ENCODE results near the gene TXLNG. TPM values are rescaled to one million over a fixed set of nuclear protein-coding genes. Genes with fewer than 3 reads are reported as not detected.

The TXLNG gene
- total RNA-seq, 4 donors from 2014 or later, result 9.0 to 16.8 (median 14.3) TPM

GRCh38 chrX:16745102-16745501 is 41.2 kb upstream of the TXLNG start:
- no peaks in the 10 kb centered on the region for H3K9me3 ChIP-seq
- TF ChIP-seq POLR2AphosphoS5 (IDR thresholded peaks at IDR 0.05), result no peak
- no peak for TF ChIP-seq EP300 (IDR thresholded peaks at IDR 0.05)
- TF ChIP-seq, protein P1, sequence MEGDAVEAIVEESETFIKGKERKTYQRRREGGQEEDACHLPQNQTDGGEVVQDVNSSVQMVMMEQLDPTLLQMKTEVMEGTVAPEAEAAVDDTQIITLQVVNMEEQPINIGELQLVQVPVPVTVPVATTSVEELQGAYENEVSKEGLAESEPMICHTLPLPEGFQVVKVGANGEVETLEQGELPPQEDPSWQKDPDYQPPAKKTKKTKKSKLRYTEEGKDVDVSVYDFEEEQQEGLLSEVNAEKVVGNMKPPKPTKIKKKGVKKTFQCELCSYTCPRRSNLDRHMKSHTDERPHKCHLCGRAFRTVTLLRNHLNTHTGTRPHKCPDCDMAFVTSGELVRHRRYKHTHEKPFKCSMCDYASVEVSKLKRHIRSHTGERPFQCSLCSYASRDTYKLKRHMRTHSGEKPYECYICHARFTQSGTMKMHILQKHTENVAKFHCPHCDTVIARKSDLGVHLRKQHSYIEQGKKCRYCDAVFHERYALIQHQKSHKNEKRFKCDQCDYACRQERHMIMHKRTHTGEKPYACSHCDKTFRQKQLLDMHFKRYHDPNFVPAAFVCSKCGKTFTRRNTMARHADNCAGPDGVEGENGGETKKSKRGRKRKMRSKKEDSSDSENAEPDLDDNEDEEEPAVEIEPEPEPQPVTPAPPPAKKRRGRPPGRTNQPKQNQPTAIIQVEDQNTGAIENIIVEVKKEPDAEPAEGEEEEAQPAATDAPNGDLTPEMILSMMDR (IDR thresholded peaks at IDR 0.05), result no peak
- no peak for TF ChIP-seq POLR2A (IDR thresholded peaks at IDR 0.05)
- ATAC-seq, result no peak
- no peak overlapping the region for H3K27ac ChIP-seq
- peaks cover 0 to 91% of the 10 kb centered on the region in 2 donors for H3K36me3 ChIP-seq
- H3K4me1 ChIP-seq, result no peaks in the 10 kb centered on the region
- WGBS, 2 donors (ENCODE audit: low coverage in 1 of 2), result no CpG with 5 or more reads among the region's 5 CpGs
- H3K4me3 ChIP-seq, result no peak overlapping the region
- no peaks in the 10 kb centered on the region for H3K27me3 ChIP-seq

DNA sequence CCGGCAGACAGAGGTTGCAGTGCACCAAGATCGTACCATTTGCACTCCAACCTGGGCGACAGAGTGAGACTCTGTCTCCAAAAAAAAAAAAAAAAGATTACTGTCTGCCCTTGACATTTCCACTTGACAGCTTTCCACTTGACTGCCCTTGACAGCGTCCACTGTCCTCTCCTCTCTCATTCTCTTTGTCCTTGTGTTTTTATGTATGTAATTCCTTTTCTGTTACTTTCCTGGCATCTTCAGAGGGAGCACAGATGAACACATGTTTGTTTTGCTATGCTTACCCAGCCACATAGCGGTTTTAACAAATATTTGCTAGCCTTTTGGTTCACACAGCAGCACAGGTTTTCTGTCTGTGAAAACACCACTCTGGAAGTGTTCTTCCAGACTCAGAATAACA is 40.6 kb upstream of the TXLNG start:
- no peak overlapping the region for H3K27ac ChIP-seq
- ATAC-seq, result no peak
- TF ChIP-seq POLR2AphosphoS5 (IDR thresholded peaks at IDR 0.05) (no peak), POLR2A (IDR thresholded peaks at IDR 0.05) (no peak), EP300 (IDR thresholded peaks at IDR 0.05) (no peak)
- TF ChIP-seq, protein P1 (IDR thresholded peaks at IDR 0.05), result no peak
- no peaks in the 10 kb centered on the region for H3K9me3 ChIP-seq
- no peak overlapping the region for H3K4me3 ChIP-seq
- WGBS, 2 donors (ENCODE audit: low coverage in 1 of 2), result 94 to 100% methylated on average over 1 to 4 of the region's 5 CpGs
- no peaks in the 10 kb centered on the region for H3K27me3 ChIP-seq
- H3K36me3 ChIP-seq, result peaks cover 0 to 94% of the 10 kb centered on the region in 2 donors
- H3K4me1 ChIP-seq, result no peaks in the 10 kb centered on the region

GRCh38 chrX:16748425-16748824 is 37.8 kb upstream of the TXLNG start:
- peaks cover 0 to 73% of the 10 kb centered on the region in 2 donors for H3K36me3 ChIP-seq
- no peak overlapping the region for H3K27ac ChIP-seq
- H3K27me3 ChIP-seq, result no peaks in the 10 kb centered on the region
- TF ChIP-seq POLR2A (IDR thresholded peaks at IDR 0.05) (no peak), POLR2AphosphoS5 (IDR thresholded peaks at IDR 0.05) (no peak), EP300 (IDR thresholded peaks at IDR 0.05) (no peak)
- TF ChIP-seq, protein P1 (IDR thresholded peaks at IDR 0.05), result no peak
- no peak for ATAC-seq
- no peaks in the 10 kb centered on the region for H3K9me3 ChIP-seq
- 78 to 95% methylated on average over 2 of the region's 5 CpGs for WGBS, 2 donors (ENCODE audit: low coverage in 1 of 2)
- no peaks in the 10 kb centered on the region for H3K4me1 ChIP-seq
- no peak overlapping the region for H3K4me3 ChIP-seq

DNA sequence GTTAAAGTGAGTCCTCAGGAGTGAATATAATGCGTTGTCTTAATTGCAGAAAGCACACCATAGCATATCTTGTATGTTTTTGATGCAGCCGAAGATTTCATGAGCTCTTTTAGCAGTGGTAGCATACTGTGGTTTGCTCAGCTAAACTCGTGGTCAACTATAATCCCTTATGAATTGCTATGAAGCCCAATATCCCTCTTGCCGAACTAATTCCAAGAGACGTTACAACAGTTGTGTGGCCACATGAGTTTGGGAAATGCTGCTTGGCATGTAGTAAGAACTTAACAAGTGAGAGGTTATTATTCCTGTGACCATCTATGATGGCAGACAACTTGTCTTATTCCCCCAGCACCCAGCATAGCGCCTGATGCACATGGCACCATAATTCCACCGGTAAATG is 36.1 kb upstream of the TXLNG start:
- no peaks in the 10 kb centered on the region for H3K9me3 ChIP-seq
- TF ChIP-seq EP300 (IDR thresholded peaks at IDR 0.05) (no peak), POLR2AphosphoS5 (IDR thresholded peaks at IDR 0.05) (no peak), POLR2A (IDR thresholded peaks at IDR 0.05) (no peak)
- TF ChIP-seq, protein P1 (IDR thresholded peaks at IDR 0.05), result no peak
- H3K27me3 ChIP-seq, result no peaks in the 10 kb centered on the region
- no peaks in the 10 kb centered on the region for H3K4me1 ChIP-seq
- no peak overlapping the region for H3K27ac ChIP-seq
- 91 to 96% methylated on average over 4 of the region's 7 CpGs for WGBS, 2 donors (ENCODE audit: low coverage in 1 of 2)
- no peak for ATAC-seq
- H3K36me3 ChIP-seq, result peaks cover 0 to 66% of the 10 kb centered on the region in 2 donors
- no peak overlapping the region for H3K4me3 ChIP-seq

DNA sequence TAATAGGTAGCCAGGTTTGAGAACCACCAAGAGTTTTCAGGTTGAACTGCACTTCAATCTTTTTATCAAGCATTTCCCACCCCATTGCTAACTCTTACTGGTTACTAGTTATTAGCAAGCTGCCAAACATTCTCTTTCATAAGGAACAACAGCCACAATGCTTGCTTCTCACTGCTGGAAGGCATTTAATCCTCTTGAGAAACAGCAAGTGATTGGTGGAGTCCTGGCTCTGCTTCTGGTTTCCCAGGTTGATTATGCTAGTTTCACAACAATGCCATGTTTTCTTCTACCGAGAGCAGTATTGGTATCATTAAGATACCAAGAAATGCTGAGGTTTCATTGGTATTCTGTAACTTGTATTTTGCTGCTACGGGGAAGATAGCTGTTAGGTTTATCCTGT is 32.2 kb upstream of the TXLNG start:
- Histone ChIP-seq H3K27me3 (no peaks in the 10 kb centered on the region), H3K4me3 (no peak overlapping the region), H3K27ac (no peak overlapping the region), H3K36me3 (peaks cover 0 to 70% of the 10 kb centered on the region in 2 donors), H3K9me3 (no peaks in the 10 kb centered on the region), H3K4me1 (no peaks in the 10 kb centered on the region)
- 89 to 100% methylated on average over 1 to 2 of the region's 2 CpGs for WGBS, 2 donors (ENCODE audit: low coverage in 1 of 2)
- ATAC-seq, result no peak
- TF ChIP-seq, protein P1 (IDR thresholded peaks at IDR 0.05), result no peak
- TF ChIP-seq EP300 (IDR thresholded peaks at IDR 0.05) (no peak), POLR2AphosphoS5 (IDR thresholded peaks at IDR 0.05) (no peak), POLR2A (IDR thresholded peaks at IDR 0.05) (no peak)
